Pancreas (tissue), 10 donors: ENCODE results near the gene FAM204A. TPM values are rescaled to one million over a fixed set of nuclear protein-coding genes. Genes with fewer than 3 reads are reported as not detected.

Experiments
- ATAC-seq, 4 donors: fragments of 200-7000 bp; cut with Tn5 transposase; one replicate each; pipeline versions ENCODE4 v1.8.0 to v1.9.1; 2020; ENCODE audit warnings: mild to moderate bottlenecking in 4 of 4, moderate library complexity in 4 of 4
- DNase-seq, 6 donors: peaks; one replicate each; pipeline ENCODE4 v3.0.0-alpha.2; 2020
- FAIRE-seq: peaks from 2 replicates; lab custom pipeline; 2012; peaks lifted over from hg19 to GRCh38; lab: Jason Lieb, UNC
- H3K27ac ChIP-seq, 4 donors: fragments of 200-600 bp; sonication (generic); 1 replicate in 3 of 4; 2 replicates in 1 of 4; pipeline versions ENCODE4 v1.5.0 to v1.8.0; 2020
- H3K27me3 ChIP-seq, 4 donors: fragments of 200-600 bp; one replicate each; pipeline ENCODE4 v1.8.0; 2021
- H3K36me3 ChIP-seq, 3 donors: fragments of 200-600 bp; sonication (generic) in 1 of 3; one replicate each; pipeline versions ENCODE4 v1.5.0 to v1.8.0; 2020 to 2021
- H3K4me1 ChIP-seq, 3 donors: fragments of 200-600 bp; one replicate each; pipeline ENCODE4 v1.8.0; 2021
- H3K4me3 ChIP-seq, 4 donors: fragments of 200-600 bp; sonication (generic) in 2 of 4; one replicate each; pipeline versions ENCODE4 v1.5.0 to v1.8.0; 2020 to 2021
- H3K9me3 ChIP-seq, 4 donors: fragments of 200-600 bp; one replicate each; pipeline ENCODE4 v1.8.0; 2021
- WGBS, 2 donors: extraction: QIAGEN DNeasy Blood & Tissue Kit; methylation state at CpG; one replicate each; pipeline ENCODE4 v1.1.7; 2013; 5-methylcytosine and 5-hydroxymethylcytosine counted together
- intact Hi-C, 3 donors: fragments of 100-400 bp; cut with DNase I; formaldehyde crosslinking; loops; one replicate each; pipeline versions ENCODE4 v1.11.1 to v1.14.2; 2022
- polyA plus RNA-seq, 2 donors: library from polyadenylated mRNA; stranded (reverse); fragments of 200-250 nt; gene quantifications; one replicate each; pipeline ENCODE4 v1.2.3, GENCODE V29; 2013
- total RNA-seq, 6 donors: library from RNA; stranded (reverse); fragmentation: NEBNext Ultra II Directional in 4 of 6; extraction: Animal tissue kit (Norgen Biotek cat#: 25700) in 4 of 6; gene quantifications; one replicate each; pipeline versions ENCODE4 v1.2.1 to v1.2.4, GENCODE V29; 2021 to 2023
- TF ChIP-seq, protein P1 (sequence below), 4 donors: fragments of 200-600 bp; sonication (generic) in 3 of 4; IDR thresholded peaks; one replicate each; pipeline versions ENCODE4 v1.5.0 to v1.8.0; 2021; ENCODE audit warnings: antibody characterized with exemption in 4 of 4
- donor health status: healthy with polysubstance abuse.
- donor health status: DM: no; HTN: no; CAD: no; lungs with moderate emphysema.
- donor health status: DM: no; HTN: no; CAD: no.
- donor health status: control.
- donor health status: control.
- donor health status: Bipolar disorder and iron deficiency.
- donor health status: DM: yes; HTN: yes; CAD: no.
- donor health status: DM: no; HTN: no; CAD: no.
- donor health status: DM: no; HTN: no; CAD: no.
- donor health status: DM: yes; HTN: yes; CAD: no.

Gene FAM204A
- total and polyA plus RNA-seq, 8 donors: 14.4 to 37.2 (median 27.5) TPM

DNA sequence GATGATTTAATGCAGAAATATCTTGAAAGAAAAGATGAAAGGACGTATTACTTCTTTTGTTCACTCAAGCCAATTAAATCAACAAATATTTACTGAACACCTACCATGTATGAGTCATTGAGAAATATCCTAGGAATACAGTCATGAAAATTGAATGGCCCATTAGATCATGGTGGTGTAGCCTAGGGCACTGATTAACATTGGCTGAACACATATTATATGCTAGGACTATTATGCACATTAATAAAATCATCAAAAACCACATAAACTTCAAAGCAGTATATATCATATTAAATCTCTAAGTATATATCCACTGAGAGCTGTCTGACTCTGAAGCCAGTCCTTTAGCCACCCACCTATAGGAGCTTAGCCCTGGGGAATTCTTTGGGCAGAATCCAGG, 41.8 kb downstream of the FAM204A start:
- no peak for FAIRE-seq
- WGBS, 2 donors: 75 to 78% methylated on average over 1 of the region's 1 CpG
- Histone ChIP-seq H3K4me1 (no peaks in the 10 kb centered on the region), H3K4me3 (no peak overlapping the region), H3K9me3 (no peaks in the 10 kb centered on the region), H3K36me3 (no peaks in the 10 kb centered on the region), H3K27ac (no peak overlapping the region), H3K27me3 (no peaks in the 10 kb centered on the region)
- intact Hi-C loops: no loop called here
- ATAC-seq: no peak
- TF ChIP-seq, protein P1, sequence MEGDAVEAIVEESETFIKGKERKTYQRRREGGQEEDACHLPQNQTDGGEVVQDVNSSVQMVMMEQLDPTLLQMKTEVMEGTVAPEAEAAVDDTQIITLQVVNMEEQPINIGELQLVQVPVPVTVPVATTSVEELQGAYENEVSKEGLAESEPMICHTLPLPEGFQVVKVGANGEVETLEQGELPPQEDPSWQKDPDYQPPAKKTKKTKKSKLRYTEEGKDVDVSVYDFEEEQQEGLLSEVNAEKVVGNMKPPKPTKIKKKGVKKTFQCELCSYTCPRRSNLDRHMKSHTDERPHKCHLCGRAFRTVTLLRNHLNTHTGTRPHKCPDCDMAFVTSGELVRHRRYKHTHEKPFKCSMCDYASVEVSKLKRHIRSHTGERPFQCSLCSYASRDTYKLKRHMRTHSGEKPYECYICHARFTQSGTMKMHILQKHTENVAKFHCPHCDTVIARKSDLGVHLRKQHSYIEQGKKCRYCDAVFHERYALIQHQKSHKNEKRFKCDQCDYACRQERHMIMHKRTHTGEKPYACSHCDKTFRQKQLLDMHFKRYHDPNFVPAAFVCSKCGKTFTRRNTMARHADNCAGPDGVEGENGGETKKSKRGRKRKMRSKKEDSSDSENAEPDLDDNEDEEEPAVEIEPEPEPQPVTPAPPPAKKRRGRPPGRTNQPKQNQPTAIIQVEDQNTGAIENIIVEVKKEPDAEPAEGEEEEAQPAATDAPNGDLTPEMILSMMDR (IDR thresholded peaks at IDR 0.05): no peak
- DNase-seq: no peak

DNA sequence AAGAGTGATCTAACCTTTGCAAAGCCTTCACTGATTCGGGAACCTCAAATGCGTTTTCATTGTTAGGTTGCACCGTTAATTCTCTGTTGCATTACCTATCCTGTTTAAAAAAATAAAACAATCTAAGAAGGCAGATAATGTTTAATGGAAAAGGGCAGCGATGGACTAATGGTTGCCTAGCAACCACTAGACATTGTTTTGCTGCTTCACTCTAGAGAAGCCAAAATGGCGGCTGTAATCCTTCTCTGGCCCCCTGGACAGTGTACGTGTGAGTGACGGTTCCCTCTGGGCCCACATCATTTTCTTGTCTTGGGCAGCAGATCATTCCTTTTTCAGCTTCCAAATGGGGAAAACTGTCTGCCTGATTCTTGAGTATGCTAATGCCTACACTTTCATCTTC, 43.3 kb downstream of the FAM204A start:
- no peak overlapping the region for H3K4me3 ChIP-seq
- DNase-seq: no peak
- no peak for ATAC-seq
- peaks cover 0 to 4% (median 0%) of the 10 kb centered on the region in 4 donors for H3K27me3 ChIP-seq
- no peak for FAIRE-seq
- H3K4me1 ChIP-seq: no peaks in the 10 kb centered on the region
- H3K27ac ChIP-seq: no peak overlapping the region
- no peaks in the 10 kb centered on the region for H3K9me3 ChIP-seq
- TF ChIP-seq, protein P1 (IDR thresholded peaks at IDR 0.05): no peak
- WGBS, 2 donors: 89 to 91% methylated on average over 7 of the region's 7 CpGs
- intact Hi-C loops: no loop called here
- no peaks in the 10 kb centered on the region for H3K36me3 ChIP-seq

DNA sequence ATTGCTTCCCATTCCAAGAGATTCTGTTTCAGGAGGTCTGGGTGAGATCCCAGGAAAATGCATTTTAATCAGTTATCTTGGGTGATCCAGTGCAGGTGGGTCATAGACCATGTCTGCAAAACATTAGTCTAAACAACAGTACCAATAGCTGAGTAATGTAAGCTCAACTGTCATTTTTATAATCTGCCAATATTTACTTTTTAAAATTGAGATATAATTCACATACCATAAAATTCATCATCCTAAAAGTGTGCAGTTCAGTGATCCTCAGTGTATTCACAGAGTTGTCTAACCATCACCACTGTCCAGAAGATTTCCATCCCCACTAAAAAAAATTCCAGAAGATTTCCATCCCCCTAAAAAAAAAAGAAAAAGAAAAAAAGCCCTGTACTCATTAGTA, 51.0 kb downstream of the FAM204A start:
- Histone ChIP-seq H3K4me1 (no peaks in the 10 kb centered on the region), H3K36me3 (no peaks in the 10 kb centered on the region), H3K9me3 (no peaks in the 10 kb centered on the region), H3K27me3 (peaks cover 0 to 4% (median 0%) of the 10 kb centered on the region in 4 donors), H3K4me3 (no peak overlapping the region), H3K27ac (no peak overlapping the region)
- FAIRE-seq (no peak), DNase-seq (no peak), ATAC-seq (no peak)
- TF ChIP-seq, protein P1 (IDR thresholded peaks at IDR 0.05): no peak
- intact Hi-C loops: no loop called here

DNA sequence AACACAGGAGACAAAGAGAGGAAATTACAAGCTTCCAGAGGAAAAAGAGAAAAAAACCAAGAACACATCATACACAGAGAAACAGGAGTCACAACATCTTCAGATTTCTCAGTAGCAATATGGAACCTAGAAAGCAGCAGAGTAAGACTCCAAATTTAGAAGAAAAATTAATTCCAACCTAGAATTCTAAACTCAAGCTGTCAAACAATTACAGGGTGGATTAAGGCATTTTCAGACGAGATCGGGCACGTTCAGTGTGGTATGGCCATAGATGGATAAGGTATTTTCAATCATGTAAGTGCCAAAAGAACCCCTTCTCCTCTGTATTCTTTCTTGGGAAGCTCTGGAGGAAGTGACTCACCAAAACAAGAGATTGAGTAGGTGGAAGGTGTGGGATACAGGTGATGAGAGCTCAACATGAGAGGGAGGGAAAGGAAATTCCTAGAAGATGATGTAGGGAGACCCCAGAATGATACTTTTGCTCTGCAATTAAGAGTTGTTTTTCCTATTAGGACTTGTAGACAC, 51.6 kb downstream of the FAM204A start:
- H3K27me3 ChIP-seq: peaks cover 0 to 4% (median 0%) of the 10 kb centered on the region in 4 donors
- TF ChIP-seq, protein P1 (IDR thresholded peaks at IDR 0.05): no peak
- H3K4me3 ChIP-seq: no peak overlapping the region
- WGBS, 2 donors: 79 to 85% methylated on average over 3 of the region's 3 CpGs
- ATAC-seq (no peak), FAIRE-seq (no peak), DNase-seq (no peak)
- H3K36me3 ChIP-seq: no peaks in the 10 kb centered on the region
- H3K4me1 ChIP-seq: no peaks in the 10 kb centered on the region
- no peak overlapping the region for H3K27ac ChIP-seq
- intact Hi-C loops: no loop called here
- no peaks in the 10 kb centered on the region for H3K9me3 ChIP-seq

DNA sequence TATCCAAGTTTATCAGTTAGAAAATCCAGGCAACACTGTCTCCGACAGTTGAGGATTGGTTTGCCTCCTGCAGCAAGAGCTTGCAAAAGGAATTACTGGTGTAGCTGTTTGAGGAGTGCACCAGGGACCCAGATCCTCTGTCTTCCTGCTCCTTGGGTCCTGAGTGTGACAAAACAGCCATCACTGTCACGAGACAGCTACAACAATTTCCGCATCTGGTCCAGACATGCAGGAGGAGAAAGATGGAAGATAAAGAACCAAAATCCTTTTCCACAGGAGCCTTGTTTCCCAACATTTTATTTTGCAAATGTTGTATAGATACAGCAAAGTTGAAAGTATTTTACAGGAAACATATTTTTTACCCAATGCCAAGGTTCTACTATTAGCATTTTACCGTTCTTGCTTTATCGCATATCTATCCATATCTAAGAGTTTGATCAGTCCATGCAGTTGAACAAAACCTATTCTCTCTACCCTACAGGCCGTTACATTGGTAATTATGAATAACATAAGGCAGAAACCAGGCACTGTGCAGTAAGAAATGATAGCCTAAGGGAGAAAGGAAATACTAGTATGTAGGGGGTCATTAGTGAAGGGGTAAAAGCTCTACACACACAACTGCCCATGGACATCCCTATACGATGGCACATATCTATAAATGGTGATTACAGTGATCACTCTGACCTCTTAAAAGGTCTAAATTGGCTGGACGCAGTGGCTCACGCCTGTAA, 54.9 kb downstream of the FAM204A start:
- H3K4me3 ChIP-seq: no peak overlapping the region
- DNase-seq (no peak), FAIRE-seq (no peak), ATAC-seq (no peak)
- no peaks in the 10 kb centered on the region for H3K4me1 ChIP-seq
- intact Hi-C loops: no loop called here
- TF ChIP-seq, protein P1 (IDR thresholded peaks at IDR 0.05): no peak
- H3K27me3 ChIP-seq: no peaks in the 10 kb centered on the region
- H3K27ac ChIP-seq: no peak overlapping the region
- no peaks in the 10 kb centered on the region for H3K36me3 ChIP-seq
- H3K9me3 ChIP-seq: no peaks in the 10 kb centered on the region
- 73 to 81% methylated on average over 9 of the region's 9 CpGs for WGBS, 2 donors
